AG04450 (cell line): ENCODE measurements around the gene MGAT4A. TPM values are rescaled to one million over a fixed set of nuclear protein-coding genes. Genes with fewer than 3 reads are reported as not detected.

Experiments used
- CTCF ChIA-PET: fragments of 300-600, 350-600 bp; formaldehyde crosslinking; extraction: SDS; loops from one replicate; lab custom pipeline; 2022; ENCODE audit warnings: antibody characterized with exemption, inconsistent platforms; lab: Charles Lee
- POLR2A ChIA-PET: fragments of 350-600 bp; formaldehyde crosslinking; extraction: SDS; loops from one replicate; lab custom pipeline; 2021; ENCODE audit warnings: antibody characterized with exemption, inconsistent platforms; lab: Yijun Ruan, JAX
- DNase-seq: peaks from one replicate; pipeline ENCODE4 v3.0.0-alpha.2; 2011; ENCODE audit warnings: low read depth, low spot score
- H3K27ac ChIP-seq: one replicate; pipeline ENCODE4 v1.5.1; 2012; ENCODE audit warnings: low read depth, low read length, control low read depth
- H3K27me3 ChIP-seq: one replicate; pipeline ENCODE4 v1.6.0; 2012; ENCODE audit warnings: low read length; ENCODE audit not compliant: control insufficient read depth, insufficient read depth
- H3K4me3 ChIP-seq: 2 replicates; pipeline ENCODE4 v1.5.1; 2011; ENCODE audit warnings: mild to moderate bottlenecking, low read depth, low read length, control low read depth
- H3K9me3 ChIP-seq: 2 replicates; pipeline ENCODE4 v1.5.1; 2012; ENCODE audit warnings: low read length; ENCODE audit not compliant: control insufficient read depth, insufficient read depth
- CTCF ChIP-seq: IDR thresholded peaks from 2 replicates; pipeline ENCODE4 v1.5.1; 2011; ENCODE audit warnings: low read depth, low read length, control low read depth, inconsistent platforms
- polyA plus RNA-seq: library from polyadenylated mRNA; depleted of rRNA; stranded (reverse); fragments of >200 nt; gene quantifications from 2 replicates; pipeline ENCODE4 v1.2.3, GENCODE V29; 2011

MGAT4A gene
- polyA plus RNA-seq, 1 experiment = 0.04 TPM

DNA sequence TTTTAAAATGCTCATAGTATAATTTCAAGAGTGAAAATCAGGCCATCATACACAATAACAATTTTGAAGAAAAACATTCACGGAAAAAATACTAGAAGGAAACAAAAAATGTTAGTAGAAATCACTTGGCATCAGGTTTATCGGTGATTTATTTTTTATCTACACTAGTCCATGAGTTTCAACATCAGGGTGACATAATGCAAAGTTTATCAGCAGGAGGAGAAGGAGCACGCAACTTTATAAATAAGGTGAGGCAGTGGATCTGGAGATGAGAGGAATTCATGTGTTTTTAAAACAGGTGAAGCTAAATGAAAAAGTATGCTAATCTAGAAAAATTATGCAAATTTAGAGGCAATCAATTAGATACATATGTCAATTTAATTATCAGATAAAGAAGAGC, 54.2 kb downstream of the MGAT4A start:
- ChIA-PET CTCF (no interaction called here), POLR2A (no interaction called here)
- Histone ChIP-seq H3K9me3 (no peaks in the 10 kb centered on the region), H3K27me3 (no peaks in the 10 kb centered on the region), H3K27ac (no peak overlapping the region), H3K4me3 (no peak overlapping the region)
- no peak for TF ChIP-seq CTCF
- DNase-seq = no peak

DNA sequence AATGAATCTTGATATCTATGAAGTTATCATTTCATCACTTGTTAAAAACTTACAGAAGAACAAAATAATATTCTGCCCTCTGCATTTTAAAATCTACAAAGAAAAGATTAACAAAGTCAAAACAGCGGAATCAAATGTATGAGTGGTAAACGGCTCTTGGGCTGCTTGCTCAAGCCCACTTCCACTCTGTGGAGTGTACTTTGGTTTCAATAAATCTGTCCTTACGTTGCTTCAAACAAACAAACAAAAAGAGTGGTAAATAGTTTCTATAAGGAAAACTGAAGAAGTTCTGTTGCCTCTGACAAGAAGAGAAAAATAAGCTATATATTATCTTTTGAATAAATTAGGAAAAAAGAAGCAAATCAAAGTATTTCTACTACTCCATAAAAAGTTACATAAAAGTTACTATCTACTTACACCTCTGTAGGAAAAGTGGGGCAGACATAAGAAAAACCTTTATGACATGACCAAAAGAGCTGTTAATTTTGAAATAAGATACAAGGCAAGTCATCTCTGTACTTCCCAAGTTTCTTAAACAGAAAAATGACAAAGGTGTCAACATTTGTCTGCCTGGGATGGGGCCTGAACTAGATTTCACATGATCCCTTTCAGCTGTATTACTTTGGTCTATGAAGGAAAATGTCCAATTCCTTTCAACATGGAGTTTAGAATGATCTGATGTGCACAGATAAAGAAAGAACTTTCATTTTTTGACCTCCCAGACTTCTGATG, 56.5 kb downstream of the MGAT4A start:
- ChIA-PET CTCF (interaction anchor here (1.1 kb wide), 1 partner anchor 14 kb away, joined by 4 read pairs; no protein-coding TSS in a partner anchor), POLR2A (no interaction called here)
- DNase-seq = no peak
- Histone ChIP-seq H3K27ac (no peak overlapping the region), H3K9me3 (no peaks in the 10 kb centered on the region), H3K4me3 (no peak overlapping the region), H3K27me3 (no peaks in the 10 kb centered on the region)
- no peak for TF ChIP-seq CTCF

DNA sequence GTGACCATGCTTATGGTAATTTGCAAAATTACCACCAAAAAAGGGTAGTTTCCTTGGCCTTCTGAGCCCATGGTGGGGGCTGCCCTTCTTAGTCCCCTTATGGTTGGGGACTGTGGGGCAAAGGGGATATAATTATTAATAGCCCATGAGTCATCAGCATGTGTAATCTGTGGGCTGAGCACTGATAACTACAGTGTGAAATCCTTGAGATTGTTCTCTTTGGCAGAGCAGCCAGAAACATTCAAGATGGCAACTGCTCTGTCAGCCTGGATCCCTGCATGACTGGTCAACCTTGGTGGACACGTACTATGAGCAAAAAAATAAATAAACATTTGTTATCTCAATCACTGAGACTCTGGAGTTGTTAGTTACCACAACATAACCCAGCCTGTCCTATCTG, 61.3 kb downstream of the MGAT4A start:
- Histone ChIP-seq H3K4me3 (no peak overlapping the region), H3K27me3 (no peaks in the 10 kb centered on the region), H3K9me3 (no peaks in the 10 kb centered on the region), H3K27ac (no peak overlapping the region)
- ChIA-PET POLR2A (no interaction called here), CTCF (no interaction called here)
- no peak for DNase-seq
- TF ChIP-seq CTCF = no peak

DNA sequence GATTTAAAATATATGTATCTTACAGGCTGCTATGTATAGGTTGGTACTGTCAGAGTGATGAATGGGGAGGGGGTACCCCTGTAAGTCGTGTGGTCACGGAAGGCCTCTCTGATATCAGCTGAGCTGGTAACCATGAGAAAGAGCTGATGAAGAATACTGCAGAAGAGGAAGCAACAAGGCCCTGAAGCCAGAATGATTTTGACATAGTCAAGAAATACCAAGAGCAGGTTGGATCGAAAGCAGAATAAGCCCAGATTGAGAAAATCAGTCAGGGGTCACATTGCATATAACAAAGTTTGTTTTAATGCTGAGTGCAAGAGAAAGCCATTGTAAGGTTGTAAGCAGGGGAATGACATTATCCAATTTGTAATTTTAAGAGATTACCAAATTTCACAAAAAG, 65.3 kb downstream of the MGAT4A start:
- no peak overlapping the region for H3K27ac ChIP-seq
- CTCF ChIA-PET = no interaction called here
- no peak for DNase-seq
- TF ChIP-seq CTCF = no peak
- no peak overlapping the region for H3K4me3 ChIP-seq
- H3K9me3 ChIP-seq = no peaks in the 10 kb centered on the region
- H3K27me3 ChIP-seq = no peaks in the 10 kb centered on the region
- POLR2A ChIA-PET = no interaction called here

DNA sequence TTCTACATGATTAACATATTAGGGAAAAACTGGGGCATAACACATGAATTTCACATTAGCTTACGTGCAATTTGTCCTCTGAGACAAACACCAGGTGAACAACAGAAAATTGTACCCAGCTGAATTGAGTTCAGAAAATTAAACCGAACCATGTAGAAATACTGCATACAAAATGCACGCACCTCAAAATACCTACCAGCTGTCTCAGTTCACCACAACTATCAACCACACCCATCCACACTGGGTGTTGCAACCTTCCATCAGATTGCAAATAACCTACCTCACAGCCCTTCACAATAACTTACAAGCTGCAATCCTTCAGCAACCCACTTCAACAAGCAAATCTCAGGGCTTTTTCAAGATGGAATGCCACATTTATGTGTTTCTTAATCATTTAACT, 66.6 kb downstream of the MGAT4A start:
- Histone ChIP-seq H3K9me3 (no peaks in the 10 kb centered on the region), H3K27me3 (no peaks in the 10 kb centered on the region), H3K27ac (no peak overlapping the region), H3K4me3 (no peak overlapping the region)
- POLR2A ChIA-PET = no interaction called here
- no peak for TF ChIP-seq CTCF
- no peak for DNase-seq
- CTCF ChIA-PET = interaction anchor here (0.9 kb wide), 1 partner anchor 15 kb away, joined by 10 read pairs; no protein-coding TSS in a partner anchor
